Cardiac fibroblast (primary cell): ENCODE results near the gene PSMB11.

ENCODE experiments used
- DNase-seq, 2 donors: peaks; one replicate each; pipeline versions ENCODE4 v3.0.0 to v3.0.0-alpha.2; 2010; ENCODE audit warnings: low read depth in 2 of 2
- H3K4me3 ChIP-seq, 2 donors: replicated peaks in 1 of 2; 1 replicate in 1 of 2; 2 replicates in 1 of 2; pipeline ENCODE4 v1.5.1; 2011; ENCODE audit warnings: low read depth in 2 of 2, low read length in 2 of 2, mild to moderate bottlenecking in 2 of 2, moderate library complexity in 1 of 2
- TF ChIP-seq, protein P1 (sequence below): IDR thresholded peaks from one replicate; pipeline ENCODE4 v1.5.1; 2011; ENCODE audit warnings: low read depth, mild to moderate bottlenecking, low read length, inconsistent platforms

Gene PSMB11

DNA sequence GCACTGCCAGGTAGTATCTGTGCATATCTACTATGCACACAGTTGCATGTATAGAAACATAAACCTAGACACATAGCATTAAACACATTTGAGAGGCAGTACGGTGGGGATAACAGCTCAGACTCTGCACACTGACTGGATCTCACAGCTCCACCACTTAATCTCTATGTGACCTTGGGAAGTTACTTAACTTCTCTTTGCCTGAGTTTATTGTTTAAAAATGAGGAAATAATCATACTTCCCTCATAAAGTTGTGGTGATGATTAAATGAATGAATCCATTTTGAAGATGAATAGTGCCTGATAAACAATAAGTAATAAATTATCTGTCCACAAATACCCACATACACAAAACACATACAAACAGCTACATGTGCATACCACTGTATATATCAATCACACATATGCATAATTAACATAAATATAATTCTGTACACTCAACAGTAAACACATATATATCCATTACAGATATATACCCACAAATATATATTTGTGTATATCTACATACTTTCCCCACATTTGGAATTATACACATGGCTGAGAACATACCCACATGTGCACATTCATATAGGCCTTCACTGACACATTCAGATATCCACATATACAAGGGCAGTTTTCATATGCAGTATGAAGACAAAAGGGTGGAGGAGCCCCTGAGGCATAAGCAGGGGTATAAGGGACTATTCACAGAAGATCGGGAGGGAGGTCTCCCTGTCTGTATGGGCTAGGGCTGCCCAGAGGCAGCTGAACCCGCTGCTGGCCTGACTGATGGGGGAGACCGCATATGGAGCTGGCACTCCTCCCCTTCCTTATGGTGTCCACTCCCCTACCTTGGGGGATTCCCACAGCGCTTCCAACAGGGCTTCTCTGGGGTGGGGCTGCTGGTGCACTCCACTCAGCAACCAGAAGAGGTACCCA lies 9.4 kb downstream of the PSMB11 start:
- TF ChIP-seq, protein P1, sequence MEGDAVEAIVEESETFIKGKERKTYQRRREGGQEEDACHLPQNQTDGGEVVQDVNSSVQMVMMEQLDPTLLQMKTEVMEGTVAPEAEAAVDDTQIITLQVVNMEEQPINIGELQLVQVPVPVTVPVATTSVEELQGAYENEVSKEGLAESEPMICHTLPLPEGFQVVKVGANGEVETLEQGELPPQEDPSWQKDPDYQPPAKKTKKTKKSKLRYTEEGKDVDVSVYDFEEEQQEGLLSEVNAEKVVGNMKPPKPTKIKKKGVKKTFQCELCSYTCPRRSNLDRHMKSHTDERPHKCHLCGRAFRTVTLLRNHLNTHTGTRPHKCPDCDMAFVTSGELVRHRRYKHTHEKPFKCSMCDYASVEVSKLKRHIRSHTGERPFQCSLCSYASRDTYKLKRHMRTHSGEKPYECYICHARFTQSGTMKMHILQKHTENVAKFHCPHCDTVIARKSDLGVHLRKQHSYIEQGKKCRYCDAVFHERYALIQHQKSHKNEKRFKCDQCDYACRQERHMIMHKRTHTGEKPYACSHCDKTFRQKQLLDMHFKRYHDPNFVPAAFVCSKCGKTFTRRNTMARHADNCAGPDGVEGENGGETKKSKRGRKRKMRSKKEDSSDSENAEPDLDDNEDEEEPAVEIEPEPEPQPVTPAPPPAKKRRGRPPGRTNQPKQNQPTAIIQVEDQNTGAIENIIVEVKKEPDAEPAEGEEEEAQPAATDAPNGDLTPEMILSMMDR: no peak
- no peak for DNase-seq
- no peak overlapping the region for H3K4me3 ChIP-seq

DNA sequence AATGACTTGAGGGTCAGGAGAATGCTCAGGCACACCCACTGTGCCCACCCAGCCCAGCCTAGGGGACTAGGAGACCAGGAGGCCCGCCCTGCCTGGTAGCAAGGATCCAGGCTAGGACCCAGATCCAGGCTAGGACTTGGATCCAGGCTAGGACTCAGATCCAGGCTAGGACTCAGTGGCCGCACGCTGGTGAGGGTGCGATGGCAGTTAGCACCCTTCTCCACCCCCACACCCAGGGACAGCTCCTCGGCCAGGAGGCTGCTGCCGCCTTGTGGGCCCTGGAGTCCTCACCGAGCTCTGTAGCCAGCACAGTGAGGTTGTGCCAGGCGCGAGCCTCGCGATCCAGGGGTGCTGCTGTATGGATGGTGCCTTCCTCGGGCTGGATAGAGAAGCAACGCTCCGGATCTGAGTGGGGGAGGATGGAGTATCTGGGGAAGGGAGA lies 10.2 kb downstream of the PSMB11 start:
- TF ChIP-seq, protein P1: no peak
- no peak overlapping the region for H3K4me3 ChIP-seq
- DNase-seq: peak in 1 of 2 donors; percentile 36

DNA sequence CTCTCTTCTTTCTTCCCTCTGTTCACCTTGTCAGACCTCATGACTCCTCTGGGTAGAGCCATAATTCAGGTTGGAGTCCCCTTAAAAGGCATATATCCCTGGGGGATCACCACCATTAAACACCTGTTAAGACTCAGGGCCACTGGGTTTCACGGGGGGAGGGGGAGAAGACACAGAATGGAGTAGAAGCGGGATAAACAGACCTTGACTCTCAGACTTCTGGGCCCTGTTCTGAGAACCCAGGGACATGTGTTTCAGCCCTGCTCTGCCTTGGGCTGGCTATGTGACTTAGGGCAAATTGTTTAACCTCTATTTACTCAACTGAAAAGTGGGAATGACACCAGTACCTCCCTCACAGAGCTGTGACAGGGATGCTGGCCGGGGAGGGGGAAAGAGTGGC lies 10.7 kb downstream of the PSMB11 start:
- TF ChIP-seq, protein P1: no peak
- no peak overlapping the region for H3K4me3 ChIP-seq
- DNase-seq: no peak

DNA sequence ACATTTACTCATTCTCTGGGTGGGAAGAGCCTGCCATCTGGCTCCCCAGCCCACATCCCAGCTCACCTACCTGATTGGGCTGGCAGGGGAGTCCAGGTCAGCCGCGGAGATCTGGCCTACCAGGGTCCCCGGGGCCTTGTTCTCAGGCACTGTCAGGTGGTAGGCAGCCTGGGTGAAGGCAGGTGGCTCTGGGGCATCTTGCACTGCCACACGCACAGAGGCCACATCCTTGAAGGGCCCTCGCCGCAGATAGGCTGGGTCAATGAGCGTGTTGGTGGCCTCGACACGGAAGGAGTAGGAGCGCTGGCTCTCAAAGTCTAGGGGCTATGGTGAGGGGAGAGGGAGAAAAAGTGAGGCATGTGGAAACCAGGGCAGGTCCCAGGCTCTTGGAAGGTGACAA lies 11.4 kb downstream of the PSMB11 start:
- TF ChIP-seq, protein P1: no peak
- no peak overlapping the region for H3K4me3 ChIP-seq
- no peak for DNase-seq

DNA sequence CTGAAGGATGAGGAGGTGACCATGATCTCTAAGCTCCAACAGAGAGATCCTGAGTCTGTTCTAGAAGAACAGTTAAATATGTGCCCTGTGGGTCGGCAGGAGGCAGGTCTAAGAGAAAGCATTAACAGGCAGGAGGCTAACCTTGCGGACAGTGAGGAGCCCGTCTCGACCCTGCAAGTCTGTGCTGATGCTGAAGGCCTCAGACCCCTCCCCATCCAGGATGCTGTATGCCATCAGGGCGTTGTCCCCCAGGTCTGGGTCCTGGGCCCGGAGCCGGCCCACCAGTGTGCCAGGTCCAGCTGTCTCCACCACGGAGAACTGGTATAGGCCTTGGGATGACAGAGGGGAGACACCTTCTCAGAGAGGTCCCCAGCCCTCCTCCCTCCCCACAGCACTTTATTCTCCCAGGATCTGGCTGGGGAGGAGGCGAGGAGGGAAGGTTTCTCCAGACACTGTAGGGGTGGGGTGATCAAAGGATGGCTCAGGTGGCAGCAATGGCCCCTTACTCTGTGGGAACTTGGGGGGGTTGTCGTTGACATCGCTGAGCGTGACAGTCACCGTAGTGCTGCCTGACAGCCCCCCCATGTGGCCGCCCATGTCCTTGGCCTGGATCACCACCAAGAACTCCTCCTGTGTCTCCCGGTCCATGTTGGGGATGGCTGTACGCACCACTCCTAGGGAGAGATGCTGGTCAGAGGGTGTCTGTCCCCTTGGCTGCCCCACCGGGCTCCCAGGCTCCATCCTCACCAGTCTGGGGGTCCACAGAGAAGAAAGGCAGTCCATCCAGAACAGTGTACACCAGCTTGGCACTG lies 12.2 kb downstream of the PSMB11 start:
- DNase-seq: peak in 1 of 2 donors; percentile 12
- no peak overlapping the region for H3K4me3 ChIP-seq
- TF ChIP-seq, protein P1: peak; percentile 27

DNA sequence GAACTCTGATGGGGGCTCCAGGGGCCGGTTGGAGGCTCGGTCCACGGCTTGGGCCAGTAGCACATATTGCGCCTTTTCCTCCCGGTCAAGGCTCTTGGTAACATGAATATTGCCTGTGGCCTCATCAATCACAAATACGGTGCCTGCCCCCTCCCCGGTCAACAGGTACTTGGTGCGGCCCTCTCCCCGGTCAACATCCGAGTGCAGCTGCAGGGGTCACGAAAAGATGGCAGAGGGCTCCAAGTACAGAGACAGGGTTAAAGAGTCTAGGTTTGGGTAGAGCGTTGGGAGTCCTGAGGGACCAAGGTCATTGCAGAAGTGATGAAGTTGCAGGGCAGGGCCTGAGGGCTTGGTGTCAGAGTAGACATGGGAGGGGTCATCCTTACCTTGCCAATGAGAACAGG lies 13.1 kb downstream of the PSMB11 start:
- TF ChIP-seq, protein P1: no peak
- no peak overlapping the region for H3K4me3 ChIP-seq
- DNase-seq: no peak
